Hepatocyte (in vitro differentiated cells): ENCODE measurements around the gene NUDT4. TPM values are rescaled to one million over a fixed set of nuclear protein-coding genes. Genes with fewer than 3 reads are reported as not detected.

ENCODE experiments used
- DNase-seq: peaks from one replicate; pipeline ENCODE4 v3.0.0-alpha.2; 2016; ENCODE audit warnings: low spot score
- H2AFZ ChIP-seq: fragments of 200-600 bp; sonication (generic); 2 replicates; pipeline ENCODE4 v1.6.0; 2016; ENCODE audit warnings: antibody characterized with exemption, mild to moderate bottlenecking
- H3K27ac ChIP-seq: fragments of 200-600 bp; sonication (generic); 2 replicates; pipeline ENCODE4 v1.5.1; 2016; ENCODE audit warnings: mild to moderate bottlenecking
- H3K27me3 ChIP-seq: fragments of 200-600 bp; sonication (generic); 2 replicates; pipeline ENCODE4 v1.6.1; 2016
- H3K36me3 ChIP-seq: fragments of 200-600 bp; sonication (generic); replicated peaks from 2 replicates; pipeline ENCODE4 v1.5.1; 2016; ENCODE audit warnings: low read depth; ENCODE audit not compliant: insufficient read depth
- H3K4me1 ChIP-seq: fragments of 200-600 bp; sonication (generic); 2 replicates; pipeline ENCODE4 v1.5.1; 2016; ENCODE audit warnings: mild to moderate bottlenecking, moderate library complexity; ENCODE audit not compliant: insufficient read depth
- H3K4me2 ChIP-seq: fragments of 200-600 bp; sonication (generic); 2 replicates; pipeline ENCODE4 v1.6.0; 2016
- H3K4me3 ChIP-seq: fragments of 200-600 bp; sonication (generic); 2 replicates; pipeline ENCODE4 v1.5.1; 2016; ENCODE audit warnings: mild to moderate bottlenecking
- H3K79me2 ChIP-seq: fragments of 200-600 bp; sonication (generic); 2 replicates; pipeline ENCODE4 v1.6.0; 2017; ENCODE audit warnings: mild to moderate bottlenecking
- H3K9me2 ChIP-seq: fragments of 200-600 bp; sonication (generic); replicated peaks from 2 replicates; pipeline ENCODE4 v1.6.0; 2017; ENCODE audit warnings: mild to moderate bottlenecking; ENCODE audit not compliant: insufficient read depth
- H3K9me3 ChIP-seq: fragments of 200-600 bp; sonication (generic); 2 replicates; pipeline ENCODE4 v1.5.1; 2016; ENCODE audit warnings: low read depth, mild to moderate bottlenecking
- H4K20me1 ChIP-seq: fragments of 200-600 bp; sonication (generic); 2 replicates; pipeline ENCODE4 v1.6.0; 2016; ENCODE audit warnings: mild to moderate bottlenecking; ENCODE audit not compliant: insufficient read depth, poor library complexity, severe bottlenecking
- EZH2 ChIP-seq: fragments of 200-600 bp; sonication (generic); IDR thresholded peaks from 2 replicates; pipeline ENCODE4 v1.6.1; 2016; ENCODE audit warnings: antibody characterized with exemption, mild to moderate bottlenecking, borderline replicate concordance
- EZH2phosphoT487 ChIP-seq: fragments of 200-600 bp; sonication (generic); IDR thresholded peaks from one replicate; pipeline ENCODE4 v1.6.1; 2018; ENCODE audit warnings: antibody characterized with exemption, mild to moderate bottlenecking, low read depth, moderate library complexity; ENCODE audit not compliant: unreplicated experiment, severe bottlenecking
- WGBS: methylation state at CpG from one replicate; pipeline ENCODE4 v1.1.6; 2016; ENCODE audit warnings: low lambda C conversion rate; ENCODE audit errors: missing lambda C conversion rate; 5-methylcytosine and 5-hydroxymethylcytosine counted together
- polyA plus RNA-seq: library from polyadenylated mRNA; unstranded; fragments of >200 nt; fragmentation: Nextera tagmentation; extraction: Ambion mirVana; gene quantifications from 2 replicates; pipeline ENCODE4 v1.2.1, GENCODE V29; 2016
- total RNA-seq: library from RNA; depleted of rRNA; stranded (reverse); fragments of >200 nt; gene quantifications from 2 replicates; pipeline ENCODE4 v1.2.3, GENCODE V29; 2014
- TF ChIP-seq, protein P1 (sequence below): fragments of 200-600 bp; sonication (generic); IDR thresholded peaks from 2 replicates; pipeline ENCODE4 v1.5.1; 2016; ENCODE audit warnings: antibody characterized with exemption, mild to moderate bottlenecking; ENCODE audit not compliant: poor library complexity

NUDT4 gene
- total and polyA plus RNA-seq, 2 experiments from 2014 or later = 151 to 243 TPM

DNA sequence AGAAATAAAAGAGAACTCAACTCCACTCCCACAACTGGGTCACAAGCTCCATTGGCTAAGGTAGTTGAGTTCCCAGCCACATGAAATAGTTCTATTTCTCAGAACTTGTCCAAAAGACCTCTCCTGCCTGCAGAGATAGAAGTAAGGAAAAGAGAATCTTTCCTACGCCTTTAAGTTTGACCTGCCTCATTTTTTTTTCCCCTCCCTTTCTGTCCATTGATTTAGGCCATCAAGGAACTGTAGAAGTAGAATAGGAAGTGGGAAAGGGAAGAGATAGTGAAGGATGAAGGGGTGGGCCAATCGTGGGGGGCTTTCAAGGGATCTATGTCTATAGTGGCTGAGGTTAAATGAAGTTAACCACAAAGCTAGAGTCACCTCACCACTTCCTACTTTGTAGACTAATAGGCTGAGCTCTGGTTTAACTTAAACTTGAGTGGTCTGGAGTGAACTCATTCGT is 13.9 kb upstream of the NUDT4 start:
- TF ChIP-seq, protein P1, sequence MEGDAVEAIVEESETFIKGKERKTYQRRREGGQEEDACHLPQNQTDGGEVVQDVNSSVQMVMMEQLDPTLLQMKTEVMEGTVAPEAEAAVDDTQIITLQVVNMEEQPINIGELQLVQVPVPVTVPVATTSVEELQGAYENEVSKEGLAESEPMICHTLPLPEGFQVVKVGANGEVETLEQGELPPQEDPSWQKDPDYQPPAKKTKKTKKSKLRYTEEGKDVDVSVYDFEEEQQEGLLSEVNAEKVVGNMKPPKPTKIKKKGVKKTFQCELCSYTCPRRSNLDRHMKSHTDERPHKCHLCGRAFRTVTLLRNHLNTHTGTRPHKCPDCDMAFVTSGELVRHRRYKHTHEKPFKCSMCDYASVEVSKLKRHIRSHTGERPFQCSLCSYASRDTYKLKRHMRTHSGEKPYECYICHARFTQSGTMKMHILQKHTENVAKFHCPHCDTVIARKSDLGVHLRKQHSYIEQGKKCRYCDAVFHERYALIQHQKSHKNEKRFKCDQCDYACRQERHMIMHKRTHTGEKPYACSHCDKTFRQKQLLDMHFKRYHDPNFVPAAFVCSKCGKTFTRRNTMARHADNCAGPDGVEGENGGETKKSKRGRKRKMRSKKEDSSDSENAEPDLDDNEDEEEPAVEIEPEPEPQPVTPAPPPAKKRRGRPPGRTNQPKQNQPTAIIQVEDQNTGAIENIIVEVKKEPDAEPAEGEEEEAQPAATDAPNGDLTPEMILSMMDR = no peak
- TF ChIP-seq EZH2 (no peak), EZH2phosphoT487 (no peak)
- H3K9me3 ChIP-seq = no peaks in the 10 kb centered on the region
- no peak overlapping the region for H3K27ac ChIP-seq
- H3K79me2 ChIP-seq = no peaks in the 10 kb centered on the region
- H3K27me3 ChIP-seq = no peaks in the 10 kb centered on the region
- no peaks in the 10 kb centered on the region for H3K36me3 ChIP-seq
- WGBS = 94% methylated on average over 3 of the region's 3 CpGs
- no peak overlapping the region for H2AFZ ChIP-seq
- no peaks in the 10 kb centered on the region for H3K9me2 ChIP-seq
- H3K4me3 ChIP-seq = no peak overlapping the region
- no peaks in the 10 kb centered on the region for H4K20me1 ChIP-seq
- H3K4me1 ChIP-seq = no peaks in the 10 kb centered on the region
- no peak for DNase-seq
- H3K4me2 ChIP-seq = no peak overlapping the region

DNA sequence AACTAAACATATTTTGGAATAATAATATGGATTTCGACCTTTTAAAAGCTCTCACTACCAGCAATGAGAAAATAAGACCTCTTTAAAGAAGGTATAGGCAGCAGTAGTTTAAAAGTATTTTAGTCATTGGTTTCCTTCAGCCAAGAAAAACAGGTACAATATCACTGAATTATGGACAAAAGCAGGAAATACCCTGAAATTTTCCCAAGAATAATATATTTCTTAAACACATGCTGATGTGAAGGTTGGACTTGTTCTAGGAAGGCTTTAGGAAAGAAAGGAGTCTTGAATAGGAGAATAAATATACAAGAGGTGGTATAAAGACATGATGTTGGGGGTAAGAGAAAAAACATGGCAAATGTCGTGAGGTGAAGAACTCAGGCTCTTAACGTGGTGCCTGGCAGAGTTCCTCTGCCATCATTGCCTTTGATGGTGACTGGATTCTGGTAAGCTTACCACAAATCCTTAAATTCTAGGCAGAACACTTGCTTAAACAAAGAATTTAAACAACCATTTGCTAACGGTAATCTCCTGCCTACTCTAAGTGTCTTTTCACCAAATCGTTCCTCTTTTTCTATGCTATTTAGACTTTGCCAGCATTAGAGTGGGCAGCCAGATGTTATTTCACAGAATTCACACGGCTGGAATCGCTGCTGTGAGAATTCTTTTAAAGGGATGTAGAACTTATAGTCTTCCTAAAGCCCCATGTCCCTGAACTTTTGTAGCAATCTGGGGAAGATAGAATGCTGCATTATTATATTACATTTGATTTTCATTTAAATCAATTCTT is 11.9 kb upstream of the NUDT4 start:
- Histone ChIP-seq H3K4me2 (no peak overlapping the region), H3K27ac (no peak overlapping the region), H3K36me3 (no peaks in the 10 kb centered on the region), H3K4me3 (no peak overlapping the region), H3K9me2 (no peaks in the 10 kb centered on the region), H4K20me1 (no peaks in the 10 kb centered on the region), H3K9me3 (no peaks in the 10 kb centered on the region), H2AFZ (no peak overlapping the region), H3K4me1 (no peaks in the 10 kb centered on the region), H3K79me2 (peaks cover 3% of the 10 kb centered on the region), H3K27me3 (no peaks in the 10 kb centered on the region)
- WGBS = 80% methylated on average over 7 of the region's 7 CpGs
- no peak for DNase-seq
- TF ChIP-seq EZH2 = no peak
- no peak for TF ChIP-seq EZH2phosphoT487
- TF ChIP-seq, protein P1 = no peak

DNA sequence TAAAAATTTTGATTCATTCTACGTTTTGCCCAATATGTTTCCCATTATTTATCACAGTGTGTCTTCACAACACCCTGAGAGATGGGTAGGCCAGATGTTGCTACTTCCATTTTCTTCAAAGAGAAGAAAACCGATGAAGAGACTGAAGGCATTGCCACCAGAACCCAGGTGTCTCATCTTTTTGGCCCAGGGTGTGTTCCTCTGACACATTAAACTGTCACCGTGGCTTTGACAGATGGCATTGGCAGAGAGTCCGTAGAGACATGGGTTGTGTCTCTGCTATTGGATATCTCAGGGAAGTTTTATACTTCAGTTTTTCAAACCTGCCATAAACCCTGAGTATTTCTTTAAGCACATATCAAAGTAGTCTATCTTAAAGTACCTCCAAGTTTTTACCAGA is 11.3 kb upstream of the NUDT4 start:
- no peak overlapping the region for H3K4me2 ChIP-seq
- no peaks in the 10 kb centered on the region for H4K20me1 ChIP-seq
- no peaks in the 10 kb centered on the region for H3K4me1 ChIP-seq
- TF ChIP-seq EZH2phosphoT487 = no peak
- TF ChIP-seq, protein P1 = no peak
- TF ChIP-seq EZH2 = no peak
- no peak for DNase-seq
- no peaks in the 10 kb centered on the region for H3K36me3 ChIP-seq
- H3K9me2 ChIP-seq = no peaks in the 10 kb centered on the region
- 93% methylated on average over 4 of the region's 4 CpGs for WGBS
- no peak overlapping the region for H3K4me3 ChIP-seq
- no peaks in the 10 kb centered on the region for H3K9me3 ChIP-seq
- no peaks in the 10 kb centered on the region for H3K27me3 ChIP-seq
- H3K79me2 ChIP-seq = peaks cover 3% of the 10 kb centered on the region
- H2AFZ ChIP-seq = no peak overlapping the region
- H3K27ac ChIP-seq = no peak overlapping the region
